Ovary (tissue), 9 donors: ENCODE data around the gene CEP350. TPM values are rescaled to one million over a fixed set of nuclear protein-coding genes. Genes with fewer than 3 reads are reported as not detected.

Experiments
- DNase-seq, 5 donors: peaks; one replicate each; pipeline ENCODE4 v3.0.0-alpha.2; 2019 to 2020
- H3K27ac ChIP-seq, 2 donors: fragments of 200-600 bp; one replicate each; pipeline versions ENCODE4 v1.5.1 to v1.8.0; 2019 to 2022
- H3K27me3 ChIP-seq: fragments of 200-600 bp; one replicate; pipeline ENCODE4 v1.8.0; 2022
- H3K36me3 ChIP-seq: fragments of 200-600 bp; sonication (generic); one replicate; pipeline ENCODE4 v1.5.1; 2019
- H3K4me1 ChIP-seq: one replicate; pipeline ENCODE4 v1.8.1; 2013; ENCODE audit warnings: mild to moderate bottlenecking, moderate library complexity; ENCODE audit not compliant: insufficient read depth
- H3K4me3 ChIP-seq: fragments of 200-600 bp; sonication (generic); one replicate; pipeline ENCODE4 v1.5.1; 2017
- H3K9me3 ChIP-seq, 2 donors: fragments of 200-600 bp in 1 of 2; sonication (generic) in 1 of 2; one replicate each; pipeline versions ENCODE4 v1.5.1 to v1.8.1; 2013 to 2019; ENCODE audit warnings: mild to moderate bottlenecking in 1 of 2, moderate library complexity in 1 of 2
- CTCF ChIP-seq, 3 donors: fragments of 450-650 bp in 2 of 3; fragments of 200-600 bp in 1 of 3; IDR thresholded peaks; one replicate each; pipeline versions ENCODE4 v1.5.1 to v1.8.0; 2016 to 2022; ENCODE audit warnings: antibody characterized with exemption in 3 of 3, mild to moderate bottlenecking in 1 of 3
- EP300 ChIP-seq: sonication (generic); formaldehyde crosslinking; IDR thresholded peaks from one replicate; pipeline ENCODE4 v1.6.1; 2017; ENCODE audit warnings: antibody characterized with exemption
- POLR2A ChIP-seq: fragments of 450-650 bp; IDR thresholded peaks from one replicate; pipeline ENCODE4 v1.6.1; 2017; ENCODE audit warnings: antibody characterized with exemption, mild to moderate bottlenecking, moderate library complexity
- WGBS, 3 donors: extraction: QIAGEN DNeasy Blood & Tissue Kit in 1 of 3; methylation state at CpG; one replicate each; pipeline versions ENCODE4 v1.1.5 to v1.1.7; 2013 to 2017; 5-methylcytosine and 5-hydroxymethylcytosine counted together
- intact Hi-C, 4 donors: fragments of 100-400 bp; cut with DNase I; formaldehyde crosslinking; loops; one replicate each; pipeline versions ENCODE4 v1.11.0 to v1.15.1; 2022 to 2023
- polyA plus RNA-seq, 2 donors: library from polyadenylated mRNA; stranded (reverse); fragments of 200-250 nt in 1 of 2; fragments of 350-450 nt in 1 of 2; fragmentation: Illumina TruSeq in 1 of 2; extraction: RNeasy Lipid Tissue Mini Kit (QIAGEN cat#74804) in 1 of 2; gene quantifications; one replicate each; pipeline ENCODE4 v1.2.3, GENCODE V29; 2013 to 2014
- total RNA-seq, 7 donors: library from RNA; depleted of rRNA in 2 of 7; stranded (reverse); fragments of >200 nt in 2 of 7; fragmentation: NEBNext Ultra II Directional in 3 of 7; extraction: Animal tissue kit (Norgen Biotek cat#: 25700) in 3 of 7; gene quantifications; one replicate each; pipeline versions ENCODE4 v1.1.0 to v1.2.4, GENCODE V29; 2016 to 2023
- donor health status: DM: no; HTN: no; CAD: no; lungs with moderate emphysema.
- donor health status: DM: no; HTN: no; CAD: no.
- donor health status: Bipolar disorder and iron deficiency.
- donor health status: DM: yes; HTN: yes; CAD: no.
- donor health status: DM: no; HTN: no; CAD: no.
- donor health status: DM: yes; HTN: yes; CAD: no.

The CEP350 gene
- total and polyA plus RNA-seq, 9 donors, result 7.9 to 69.4 (median 53.1) TPM

DNA sequence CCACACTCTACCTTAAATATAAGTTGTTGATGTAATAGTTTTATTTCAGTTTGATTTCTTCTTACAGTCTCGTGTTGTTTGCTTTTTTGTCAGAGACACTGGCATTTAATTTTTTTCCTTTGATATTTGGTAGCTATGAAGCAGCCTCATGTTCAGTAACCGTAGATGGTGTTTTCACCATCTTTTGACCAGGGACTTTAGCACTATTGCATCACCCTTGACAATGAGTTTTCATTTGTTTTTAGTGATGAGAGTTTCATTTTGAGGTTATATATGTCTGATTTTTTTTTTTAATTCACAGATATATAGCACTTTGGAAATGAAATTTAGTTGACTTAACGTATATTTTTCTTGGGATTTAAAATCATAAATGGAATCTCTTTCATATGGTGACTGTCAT is 36.2 kb downstream of the CEP350 start:
- TF ChIP-seq CTCF (IDR thresholded peaks at IDR 0.05), result no peak
- H3K4me1 ChIP-seq, result no peaks in the 10 kb centered on the region
- intact Hi-C loops, result no loop called here
- H3K9me3 ChIP-seq, result no peaks in the 10 kb centered on the region
- H3K27ac ChIP-seq, result no peak overlapping the region
- DNase-seq, result no peak
- WGBS, 3 donors, result 88 to 92% (median 88%) methylated on average over 3 of the region's 3 CpGs
- H3K4me3 ChIP-seq, result no peak overlapping the region
- no peaks in the 10 kb centered on the region for H3K36me3 ChIP-seq
- no peaks in the 10 kb centered on the region for H3K27me3 ChIP-seq

DNA sequence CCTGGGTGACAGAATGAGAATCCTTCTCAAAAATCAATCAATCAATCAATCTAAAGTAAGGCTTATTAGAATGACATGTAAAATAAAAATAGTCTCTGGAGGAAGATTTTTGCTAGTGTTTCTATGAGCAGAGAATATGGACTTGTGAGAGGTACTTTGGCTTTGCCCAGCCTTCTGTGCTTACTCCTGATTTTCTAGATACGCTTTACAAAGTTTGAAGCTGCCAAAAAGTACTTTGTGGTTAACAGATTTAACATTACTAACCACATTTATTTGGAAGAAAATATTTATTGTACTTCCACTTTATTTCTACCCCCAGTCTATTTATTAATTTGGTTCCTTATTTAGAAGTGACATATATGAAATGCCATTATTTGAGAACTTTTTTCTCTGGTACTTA is 41.0 kb downstream of the CEP350 start:
- WGBS, 3 donors, result 89 to 97% (median 91%) methylated on average over 1 of the region's 1 CpG
- Histone ChIP-seq H3K4me1 (no peaks in the 10 kb centered on the region), H3K4me3 (no peak overlapping the region), H3K9me3 (no peaks in the 10 kb centered on the region), H3K36me3 (no peaks in the 10 kb centered on the region), H3K27ac (no peak overlapping the region), H3K27me3 (no peaks in the 10 kb centered on the region)
- no peak for DNase-seq
- intact Hi-C loops, result no loop called here
- TF ChIP-seq CTCF (IDR thresholded peaks at IDR 0.05) (no peak), POLR2A (no peak), EP300 (no peak)

DNA sequence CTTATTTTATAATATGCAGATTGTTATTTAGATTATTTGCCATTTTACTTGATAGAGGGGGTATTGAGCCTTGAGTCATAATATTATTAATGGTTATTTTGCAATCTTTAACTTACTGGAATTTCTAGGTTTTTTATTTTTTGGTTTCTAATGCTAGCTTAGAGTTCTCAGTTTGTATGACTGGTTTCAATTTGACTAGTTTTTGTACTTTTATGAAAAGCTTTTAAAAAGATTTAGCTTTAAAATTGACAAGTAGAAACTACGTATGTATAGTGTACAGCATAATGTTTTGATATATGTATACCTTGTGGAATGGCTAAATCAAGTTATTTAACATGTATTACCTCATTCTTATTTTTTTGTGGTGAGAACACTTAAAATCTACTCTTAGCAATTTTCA is 41.5 kb downstream of the CEP350 start:
- TF ChIP-seq EP300 (no peak), POLR2A (no peak), CTCF (IDR thresholded peaks at IDR 0.05) (no peak)
- no peaks in the 10 kb centered on the region for H3K27me3 ChIP-seq
- no peaks in the 10 kb centered on the region for H3K9me3 ChIP-seq
- H3K27ac ChIP-seq, result no peak overlapping the region
- 95 to 99% (median 97%) methylated on average over 1 of the region's 1 CpG for WGBS, 3 donors
- no peaks in the 10 kb centered on the region for H3K4me1 ChIP-seq
- H3K4me3 ChIP-seq, result no peak overlapping the region
- intact Hi-C loops, result no loop called here
- H3K36me3 ChIP-seq, result no peaks in the 10 kb centered on the region
- DNase-seq, result no peak

- intact Hi-C loops, result no loop called here
- no peaks in the 10 kb centered on the region for H3K9me3 ChIP-seq
- no peaks in the 10 kb centered on the region for H3K36me3 ChIP-seq
- H3K27ac ChIP-seq, result no peak overlapping the region
- no peak overlapping the region for H3K4me3 ChIP-seq
- 79 to 95% (median 84%) methylated on average over 2 of the region's 2 CpGs for WGBS, 3 donors
- TF ChIP-seq EP300 (no peak), POLR2A (no peak), CTCF (IDR thresholded peaks at IDR 0.05) (no peak)
- no peak for DNase-seq
- no peaks in the 10 kb centered on the region for H3K4me1 ChIP-seq
- H3K27me3 ChIP-seq, result no peaks in the 10 kb centered on the region
Measured at GRCh38 chr1:180000575-180000974, 46.0 kb downstream of the CEP350 start.

GRCh38 chr1:180002437-180002836 is 47.8 kb downstream of the CEP350 start:
- H3K4me3 ChIP-seq, result no peak overlapping the region
- H3K4me1 ChIP-seq, result no peaks in the 10 kb centered on the region
- no peak overlapping the region for H3K27ac ChIP-seq
- H3K9me3 ChIP-seq, result no peaks in the 10 kb centered on the region
- no peak for DNase-seq
- H3K36me3 ChIP-seq, result no peaks in the 10 kb centered on the region
- TF ChIP-seq POLR2A (no peak), CTCF (IDR thresholded peaks at IDR 0.05) (no peak), EP300 (no peak)
- no peaks in the 10 kb centered on the region for H3K27me3 ChIP-seq
- intact Hi-C loops, result no loop called here
